A673 (cell line): ENCODE data around the gene CPHXL2. TPM values are rescaled to one million over a fixed set of nuclear protein-coding genes. Genes with fewer than 3 reads are reported as not detected.

Experiments used
- Bru-seq: library from RNA; stranded (reverse); fragments of 400-500 nt; gene quantifications from one replicate; lab custom pipeline; 2021; lab: Mats Ljungman, UMichigan
- BruChase-seq, 2 experiments: library from RNA; stranded (reverse); fragments of 400-500 nt; gene quantifications; one replicate each; lab custom pipeline; 2021; lab: Mats Ljungman, UMichigan
- BruUV-seq: library from RNA; stranded (reverse); fragments of 400-500 nt; replicated peaks from 2 replicates; lab custom pipeline; 2021; lab: Mats Ljungman, UMichigan
- CTCF ChIA-PET: fragments of 300-600 bp; sonication (Branson Sonifier 250); formaldehyde crosslinking; loops from one replicate; lab custom pipeline; 2022; ENCODE audit warnings: antibody characterized with exemption; lab: Charles Lee
- POLR2A ChIA-PET: fragments of 300-600 bp; sonication (Branson Sonifier 250); formaldehyde crosslinking; loops from one replicate; lab custom pipeline; 2022; ENCODE audit warnings: antibody characterized with exemption; ENCODE audit not compliant: low non-redundant PET; lab: Charles Lee
- DNase-seq: peaks from one replicate; pipeline ENCODE4 v3.0.0-alpha.2; 2015; ENCODE audit warnings: low spot score
- H3K27ac ChIP-seq: fragments of 200-600 bp; sonication (generic); 2 replicates; pipeline ENCODE4 v1.5.1; 2016; ENCODE audit warnings: mixed run types, low read depth, mild to moderate bottlenecking, mixed read lengths, antibody characterized with exemption, low read length; ENCODE audit not compliant: poor library complexity, severe bottlenecking
- H3K27me3 ChIP-seq: fragments of 200-600 bp; sonication (generic); replicated peaks from 2 replicates; pipeline ENCODE4 v1.6.1; 2017; ENCODE audit warnings: mixed run types, low read depth, mild to moderate bottlenecking, mixed read lengths, antibody characterized with exemption, low read length; ENCODE audit not compliant: insufficient read depth, poor library complexity
- H3K36me3 ChIP-seq: fragments of 200-600 bp; sonication (generic); 2 replicates; pipeline ENCODE4 v1.6.1; 2016; ENCODE audit warnings: mixed run types, mild to moderate bottlenecking, mixed read lengths, antibody characterized with exemption, low read length; ENCODE audit not compliant: insufficient read depth, poor library complexity, severe bottlenecking
- H3K4me1 ChIP-seq: fragments of 200-600 bp; sonication (generic); 2 replicates; pipeline ENCODE4 v1.6.1; 2017; ENCODE audit warnings: mixed run types, mild to moderate bottlenecking, mixed read lengths, antibody characterized with exemption, low read length; ENCODE audit not compliant: insufficient read depth, poor library complexity, severe bottlenecking
- H3K4me3 ChIP-seq: fragments of 200-600 bp; sonication (generic); 2 replicates; pipeline ENCODE4 v1.5.1; 2016; ENCODE audit warnings: low read depth, mixed run types, mild to moderate bottlenecking, mixed read lengths, low read length; ENCODE audit not compliant: poor library complexity, severe bottlenecking
- H3K9me3 ChIP-seq: fragments of 200-600 bp; sonication (generic); 2 replicates; pipeline ENCODE4 v1.6.1; 2016; ENCODE audit warnings: mixed run types, low read depth, mild to moderate bottlenecking, mixed read lengths, antibody characterized with exemption, low read length; ENCODE audit not compliant: poor library complexity, severe bottlenecking
- EZH2 ChIP-seq: fragments of 200-600 bp; sonication (generic); IDR thresholded peaks from 2 replicates; pipeline ENCODE4 v1.6.1; 2017; ENCODE audit warnings: borderline replicate concordance, low read depth, mild to moderate bottlenecking, mixed read lengths, antibody characterized with exemption, low read length; ENCODE audit not compliant: poor library complexity, severe bottlenecking
- intact Hi-C: fragments of 100-400 bp; cut with micrococcal nuclease; formaldehyde crosslinking; loops from one replicate; pipeline ENCODE4 v1.10.0; 2022; ENCODE audit not compliant: unreplicated experiment
- long read RNA-seq: library from polyadenylated mRNA; stranded (forward); transcript quantifications from one replicate; pipeline ENCODE4 v2.0.0, GENCODE V29; 2022
- total RNA-seq: library from RNA; stranded (reverse); gene quantifications from 2 replicates; pipeline ENCODE4 v1.2.3, GENCODE V29; 2021
- TF ChIP-seq, protein P1 (sequence below): fragments of 300-800, 200-600 bp; sonication (generic); conservative IDR thresholded peaks from 2 replicates; pipeline ENCODE4 v1.5.1; 2017; ENCODE audit warnings: low read depth, mild to moderate bottlenecking, antibody characterized with exemption, low read length, moderate library complexity, mixed read lengths

CPHXL2 gene
- not detected in 2 replicates for total RNA-seq
- not detected for Bru-seq, nascent RNA
- percentile 5 among the genes with signal in this experiment for BruChase-seq, experiment 1, labeled RNA remaining after a 2-hour chase
- percentile 2 among the genes with signal in this experiment for BruChase-seq, experiment 2, labeled RNA remaining after a 6-hour chase
- long read RNA-seq: 0 reads

DNA sequence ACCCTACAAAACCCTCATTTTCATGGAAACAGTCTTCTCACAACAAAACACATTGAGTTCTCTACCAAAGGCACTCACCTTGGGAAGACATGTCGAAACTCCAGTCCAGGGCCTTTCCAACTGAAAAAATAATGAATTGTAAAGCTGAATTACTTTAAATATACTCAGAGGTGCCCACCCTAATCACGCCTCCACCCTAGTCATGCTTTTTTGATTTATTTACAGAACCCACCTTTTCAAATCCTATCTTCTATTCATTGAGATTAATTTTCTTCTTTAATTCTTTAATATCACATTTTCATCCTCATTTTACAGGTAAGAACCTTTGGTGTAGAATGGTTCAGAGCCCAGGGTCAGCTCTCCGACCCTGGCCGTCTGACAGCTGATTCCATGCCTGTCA lies at the start of gene CPHXL2:
TSS of gene CPHXL2 (minus strand) at position 101 of the 400 bp plus-strand sequence. CDS start at position 91, 10 bp downstream.
- CTCF ChIA-PET: no interaction called here
- POLR2A ChIA-PET: no interaction called here
- DNase-seq: no peak
- Histone ChIP-seq H3K27ac (no peak within 1 kb of the TSS), H3K9me3 (no peaks in the 10 kb centered on the region), H3K27me3 (no peaks in the 10 kb centered on the region), H3K4me1 (no peaks in the 10 kb centered on the region), H3K4me3 (no peak within 1 kb of the TSS), H3K36me3 (no peaks in the 10 kb centered on the region)
- intact Hi-C loops: no loop called here
- no peak for TF ChIP-seq EZH2
- TF ChIP-seq, protein P1, sequence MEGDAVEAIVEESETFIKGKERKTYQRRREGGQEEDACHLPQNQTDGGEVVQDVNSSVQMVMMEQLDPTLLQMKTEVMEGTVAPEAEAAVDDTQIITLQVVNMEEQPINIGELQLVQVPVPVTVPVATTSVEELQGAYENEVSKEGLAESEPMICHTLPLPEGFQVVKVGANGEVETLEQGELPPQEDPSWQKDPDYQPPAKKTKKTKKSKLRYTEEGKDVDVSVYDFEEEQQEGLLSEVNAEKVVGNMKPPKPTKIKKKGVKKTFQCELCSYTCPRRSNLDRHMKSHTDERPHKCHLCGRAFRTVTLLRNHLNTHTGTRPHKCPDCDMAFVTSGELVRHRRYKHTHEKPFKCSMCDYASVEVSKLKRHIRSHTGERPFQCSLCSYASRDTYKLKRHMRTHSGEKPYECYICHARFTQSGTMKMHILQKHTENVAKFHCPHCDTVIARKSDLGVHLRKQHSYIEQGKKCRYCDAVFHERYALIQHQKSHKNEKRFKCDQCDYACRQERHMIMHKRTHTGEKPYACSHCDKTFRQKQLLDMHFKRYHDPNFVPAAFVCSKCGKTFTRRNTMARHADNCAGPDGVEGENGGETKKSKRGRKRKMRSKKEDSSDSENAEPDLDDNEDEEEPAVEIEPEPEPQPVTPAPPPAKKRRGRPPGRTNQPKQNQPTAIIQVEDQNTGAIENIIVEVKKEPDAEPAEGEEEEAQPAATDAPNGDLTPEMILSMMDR: no peak
- BruUV-seq: no TSS peak

DNA sequence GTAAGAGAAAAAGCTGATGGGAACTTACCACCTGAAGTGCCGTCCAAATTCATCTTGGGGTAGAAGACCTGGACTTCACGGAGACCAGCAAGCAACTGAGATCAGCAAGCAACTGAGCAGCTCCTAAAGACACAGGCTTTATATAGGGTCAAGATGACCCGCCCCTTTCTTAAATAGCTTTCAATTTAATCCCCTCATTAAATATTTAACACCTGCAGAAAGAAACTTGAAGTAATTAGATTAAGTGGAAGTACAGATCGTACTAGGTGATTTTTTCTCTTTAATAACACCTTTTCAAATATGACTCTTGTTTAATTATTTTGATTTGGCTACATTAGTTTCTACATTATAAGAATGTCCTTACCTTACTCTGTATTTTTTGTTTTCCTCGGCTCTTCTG lies 49.6 kb upstream of the CPHXL2 start, which contains the start of gene CPHXL:
TSS of gene CPHXL (minus strand) at position 101 of the 400 bp plus-strand sequence. CDS start at position 53, 48 bp downstream.
- Histone ChIP-seq H3K9me3 (no peaks in the 10 kb centered on the region), H3K27ac (no peak within 1 kb of the TSS), H3K4me1 (no peaks in the 10 kb centered on the region), H3K4me3 (no peak within 1 kb of the TSS), H3K27me3 (no peaks in the 10 kb centered on the region), H3K36me3 (no peaks in the 10 kb centered on the region)
- intact Hi-C loops: no loop called here
- ChIA-PET POLR2A (no interaction called here), CTCF (no interaction called here)
- no peak for DNase-seq
- no peak for TF ChIP-seq EZH2
- TF ChIP-seq, protein P1: no peak
- no TSS peak for BruUV-seq

DNA sequence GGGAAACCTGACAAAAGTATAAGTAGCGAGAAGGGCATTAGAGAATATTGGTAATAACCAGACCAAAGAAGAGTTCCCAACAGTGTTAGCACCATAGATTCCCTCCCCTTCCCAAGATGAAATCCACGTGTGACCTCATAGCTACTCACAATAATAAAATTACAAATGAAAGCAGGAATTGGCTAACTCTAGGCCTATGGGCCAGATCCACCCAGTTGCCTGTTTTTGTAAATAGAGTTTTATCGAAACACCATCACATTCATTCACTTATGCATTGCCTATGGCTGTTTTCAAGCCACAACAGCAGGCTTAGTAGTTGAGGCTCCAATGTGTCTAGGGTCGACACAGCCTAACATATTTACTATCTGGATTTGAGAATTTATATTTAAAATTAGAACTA lies 41.6 kb upstream of the CPHXL2 start:
- TF ChIP-seq, protein P1: no peak
- no peak for TF ChIP-seq EZH2

More for the DNA sequence above, 41.6 kb upstream of the CPHXL2 start:
- no peaks in the 10 kb centered on the region for H3K9me3 ChIP-seq
- no peak for DNase-seq
- no TSS peak for BruUV-seq
- intact Hi-C loops: no loop called here
- no peak overlapping the region for H3K4me3 ChIP-seq
- H3K36me3 ChIP-seq: no peaks in the 10 kb centered on the region
- no peaks in the 10 kb centered on the region for H3K27me3 ChIP-seq
- ChIA-PET POLR2A (no interaction called here), CTCF (no interaction called here)
- H3K4me1 ChIP-seq: no peaks in the 10 kb centered on the region
- H3K27ac ChIP-seq: no peak overlapping the region
